GM15510 (cell line): ENCODE results near the gene RFNG.

Source experiments
- POLR2A ChIP-seq: IDR thresholded peaks from 3 replicates; pipeline ENCODE4 v1.6.1; 2011; ENCODE audit warnings: borderline replicate concordance; ENCODE audit not compliant: insufficient read length; ENCODE audit errors: extremely low read depth

Gene RFNG

GRCh38 chr17:82035488-82035887, 16.1 kb downstream of the RFNG start:
- no peak for TF ChIP-seq POLR2A

GRCh38 chr17:82034371-82035011, 17.1 kb downstream of the RFNG start:
- no peak for TF ChIP-seq POLR2A

GRCh38 chr17:82033359-82034085, 18.1 kb downstream of the RFNG start:
- no peak for TF ChIP-seq POLR2A

- TF ChIP-seq POLR2A = no peak
Observed at GRCh38 chr17:82031885-82032627, 19.6 kb downstream of the RFNG start.

DNA sequence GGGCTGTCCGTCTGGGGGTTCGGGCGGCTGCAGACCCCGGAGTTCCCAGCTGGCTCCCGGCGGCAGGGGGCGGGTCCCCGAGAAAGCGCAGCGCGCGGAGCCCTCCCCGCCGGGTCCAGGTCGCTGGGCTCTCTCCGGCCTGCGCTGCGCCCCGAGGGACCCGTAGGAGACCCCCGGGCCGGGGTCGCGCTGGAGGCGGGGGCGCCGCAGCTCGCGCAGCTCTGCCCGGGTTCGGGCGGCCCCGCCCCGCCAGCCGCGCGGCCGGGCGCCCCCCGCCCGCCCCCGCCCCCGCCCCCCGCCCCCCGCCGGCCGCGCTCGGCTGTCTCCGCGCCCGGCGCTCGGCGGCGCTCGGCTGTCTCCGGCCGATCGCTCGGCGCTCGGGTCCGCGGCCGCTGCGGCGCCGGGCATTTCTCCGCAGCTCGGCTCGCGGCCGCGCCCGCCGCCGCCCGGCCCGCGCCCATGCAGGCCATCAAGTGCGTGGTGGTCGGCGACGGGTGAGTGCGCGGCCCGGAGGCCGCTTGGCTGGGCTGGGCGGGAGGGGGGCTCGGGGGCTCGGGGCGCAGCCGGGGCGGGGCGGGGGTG, 20.2 kb downstream of the RFNG start, which contains the start of gene RAC3:
Gene RAC3, plus strand, starts transcription at position 376 of the 582 bp plus-strand sequence. Its CDS starts 84 bp downstream, at position 460.
- no peak for TF ChIP-seq POLR2A

DNA sequence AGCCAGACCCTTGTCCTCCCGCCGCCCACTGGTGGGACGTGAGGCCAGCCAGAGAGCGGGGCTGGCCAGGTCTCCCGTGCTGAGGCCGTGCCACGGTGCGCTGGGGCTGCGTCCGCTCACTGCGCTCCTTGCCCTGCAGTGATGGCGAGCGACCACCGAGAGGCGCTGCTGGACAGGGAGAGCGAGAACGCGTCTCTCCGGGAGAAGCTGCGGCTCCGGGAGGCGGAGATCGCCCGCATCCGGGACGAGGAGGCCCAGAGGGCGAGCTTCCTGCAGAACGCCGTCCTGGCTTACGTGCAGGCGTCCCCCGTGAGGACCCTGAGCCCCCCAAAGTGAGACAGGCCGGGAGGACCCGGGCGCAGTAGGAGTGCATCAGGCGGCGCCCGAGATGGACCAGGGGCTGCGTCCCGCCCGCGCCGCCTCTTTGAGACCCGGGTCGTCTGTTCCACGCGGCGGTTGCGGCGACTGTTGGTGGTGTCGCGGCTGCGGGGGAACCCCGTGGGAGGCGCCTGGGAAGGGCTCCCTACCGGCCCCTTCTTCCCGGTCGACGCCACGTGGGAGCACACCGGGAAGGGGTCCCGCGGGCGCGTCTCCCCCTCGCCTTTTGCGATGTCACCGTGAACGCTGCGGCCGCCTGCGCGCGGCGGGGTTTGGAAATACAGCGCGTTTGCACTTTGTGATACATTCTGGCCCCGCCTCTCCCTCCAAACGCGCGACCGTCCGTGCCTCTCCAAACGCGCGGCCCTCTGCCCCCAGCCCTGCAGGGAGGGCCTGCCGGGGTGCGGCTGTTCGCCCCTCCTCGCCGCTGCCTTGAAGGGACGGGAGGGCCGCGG, 20.9 kb downstream of the RFNG start:
- peak; percentile 17 for TF ChIP-seq POLR2A

GRCh38 chr17:82029990-82030469, 21.6 kb downstream of the RFNG start:
- TF ChIP-seq POLR2A = no peak

- no peak for TF ChIP-seq POLR2A
Observed at GRCh38 chr17:82029391-82029790, 22.2 kb downstream of the RFNG start.

DNA sequence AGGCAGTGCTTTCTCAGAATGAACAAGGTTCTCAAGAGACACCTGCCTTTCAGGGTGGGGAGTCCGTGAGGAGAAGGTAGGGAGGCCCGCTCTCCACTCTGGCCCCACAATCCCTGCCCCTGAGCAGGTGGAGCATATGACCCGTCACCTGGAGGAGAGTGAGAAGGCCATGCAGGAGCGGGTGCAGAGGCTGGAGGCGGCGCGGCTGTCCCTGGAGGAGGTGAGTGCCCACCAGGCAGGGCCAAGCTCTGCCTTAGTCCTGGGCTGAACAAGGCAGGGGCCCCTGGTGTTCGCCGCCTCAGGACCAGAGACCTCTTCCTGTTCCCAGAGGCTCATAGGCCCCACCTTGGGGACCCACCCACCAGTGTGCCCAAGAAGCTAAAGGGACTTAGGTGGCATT, 22.6 kb downstream of the RFNG start:
- no peak for TF ChIP-seq POLR2A

DNA sequence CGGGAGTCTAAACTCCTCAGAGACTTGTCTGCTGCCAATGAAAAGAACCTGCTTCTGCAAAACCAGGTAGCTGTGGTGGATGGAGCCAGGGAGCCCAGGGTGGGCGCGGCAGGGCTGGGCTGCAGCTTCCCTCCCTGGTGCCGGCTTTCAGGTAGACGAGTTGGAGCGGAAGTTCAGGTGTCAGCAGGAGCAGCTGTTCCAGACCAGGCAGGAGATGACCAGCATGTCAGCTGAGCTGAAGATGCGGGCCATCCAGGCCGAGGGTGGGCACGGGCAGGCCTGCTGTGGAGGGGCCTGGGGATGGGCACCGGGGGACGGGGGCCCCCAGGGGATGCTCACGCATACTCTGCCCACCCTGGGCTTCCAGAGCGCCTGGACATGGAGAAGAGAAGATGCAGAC, 23.4 kb downstream of the RFNG start:
- TF ChIP-seq POLR2A = no peak

GRCh38 chr17:82025401-82026107, 26.1 kb downstream of the RFNG start:
- TF ChIP-seq POLR2A = no peak

- no peak for TF ChIP-seq POLR2A
Observed at GRCh38 chr17:82024859-82025258, 26.8 kb downstream of the RFNG start.

GRCh38 chr17:82023447-82024241, 28.0 kb downstream of the RFNG start:
- no peak for TF ChIP-seq POLR2A
